Neural cell (in vitro differentiated cells): ENCODE data around the gene TNK2.

Experiments used
- CTCF ChIP-seq: fragments of 450-650 bp; IDR thresholded peaks from 2 replicates; pipeline ENCODE4 v1.5.1; 2014; ENCODE audit warnings: antibody characterized with exemption, mild to moderate bottlenecking, moderate library complexity; ENCODE audit not compliant: poor library complexity, severe bottlenecking
- EZH2 ChIP-seq: fragments of 200-600, 300-800 bp; shearing (Covaris generic), sonication (generic); IDR thresholded peaks from 2 replicates; pipeline ENCODE4 v1.6.1; 2014; ENCODE audit warnings: antibody characterized with exemption, low read length, borderline replicate concordance, mild to moderate bottlenecking; ENCODE audit not compliant: insufficient read depth, poor library complexity, severe bottlenecking
- POLR2AphosphoS5 ChIP-seq: IDR thresholded peaks from 2 replicates; pipeline ENCODE4 v1.6.1; 2012
- RAD21 ChIP-seq: fragments of 450-650 bp; conservative IDR thresholded peaks from 2 replicates; pipeline ENCODE4 v1.6.1; 2014; ENCODE audit warnings: antibody characterized with exemption, mild to moderate bottlenecking, moderate library complexity

- no peak for TF ChIP-seq CTCF
- no peak for TF ChIP-seq POLR2AphosphoS5
- no peak for TF ChIP-seq EZH2
- no peak for TF ChIP-seq RAD21
Observed at GRCh38 chr3:195872097-195872496, 36.3 kb downstream of the TNK2 start.
